ENCODE data around the gene PLA2G2A.
"Not testable (repeated sequence)": the region's sequence is repeated elsewhere in the genome, so short reads cannot be mapped to it uniquely, and the experiment has no call there.

Gene PLA2G2A

GRCh38 chr1:19932866-19933265 lies 46.6 kb downstream of the PLA2G2A start:
- DNase-seq (ENCODE audit: low read depth in 2 of 2), result no peak

- not testable (repeated sequence) for DNase-seq (ENCODE audit: low read depth in 2 of 2)
Observed at GRCh38 chr1:19927130-19927421, 52.3 kb downstream of the PLA2G2A start.

- no peak for DNase-seq (ENCODE audit: low read depth in 2 of 2)
Observed at GRCh38 chr1:19926296-19927129, 52.9 kb downstream of the PLA2G2A start.
